Glutamatergic neuron (in vitro differentiated cells): Measurements from ENCODE around the gene STX16. TPM values are rescaled to one million over a fixed set of nuclear protein-coding genes. Genes with fewer than 3 reads are reported as not detected.

Experiments used
- DNase-seq: peaks from one replicate; pipeline ENCODE4 v3.0.0; 2022
- H3K27ac Mint-ChIP-seq: one replicate; pipeline ENCODE4 v1.8.0; 2020; ENCODE audit warnings: mild to moderate bottlenecking, mixed read lengths, inconsistent platforms; ENCODE audit not compliant: unreplicated experiment
- H3K27me3 Mint-ChIP-seq: one replicate; pipeline ENCODE4 v1.8.0; 2020; ENCODE audit warnings: mild to moderate bottlenecking, moderate library complexity, mixed read lengths, inconsistent platforms; ENCODE audit not compliant: unreplicated experiment
- H3K36me3 Mint-ChIP-seq: one replicate; pipeline ENCODE4 v1.8.0; 2020; ENCODE audit warnings: mild to moderate bottlenecking, mixed read lengths, inconsistent platforms; ENCODE audit not compliant: unreplicated experiment
- H3K4me1 Mint-ChIP-seq: one replicate; pipeline ENCODE4 v1.8.0; 2020; ENCODE audit warnings: mild to moderate bottlenecking, low read depth, mixed read lengths, inconsistent platforms; ENCODE audit not compliant: unreplicated experiment
- H3K4me3 Mint-ChIP-seq: one replicate; pipeline ENCODE4 v1.8.0; 2020; ENCODE audit warnings: mild to moderate bottlenecking, mixed read lengths, inconsistent platforms; ENCODE audit not compliant: unreplicated experiment
- H3K9me3 Mint-ChIP-seq: one replicate; pipeline ENCODE4 v1.8.0; 2020; ENCODE audit warnings: mild to moderate bottlenecking, moderate library complexity, mixed read lengths, inconsistent platforms; ENCODE audit not compliant: unreplicated experiment
- CTCF ChIP-seq: fragments of 200-600 bp; sonication (generic); IDR thresholded peaks from one replicate; pipeline ENCODE4 v1.5.0; 2021; ENCODE audit not compliant: partially characterized antibody, unreplicated experiment
- long read RNA-seq: library from polyadenylated mRNA; unstranded; transcript quantifications from one replicate; pipeline ENCODE4 v2.0.0, GENCODE V29; 2020; ENCODE audit not compliant: unreplicated experiment
- total RNA-seq: library from RNA; stranded (reverse); fragmentation: NEBNext Ultra II Directional; extraction: Animal tissue kit (Norgen Biotek cat#: 25700); gene quantifications from one replicate; pipeline ENCODE4 v1.2.1, GENCODE V29; 2021; ENCODE audit not compliant: unreplicated experiment

The STX16 gene
- 71.2 TPM for total RNA-seq
- long read RNA-seq, partial matches to known transcripts: 1 of 1 reads
- long read RNA-seq, other reads (novel, unspliced or antisense): 0 of 1 reads

GRCh38 chr20:58650776-58651558 lies at the start of gene STX16:
Gene STX16, plus strand, starts transcription at chr20:58651283. Its CDS starts 724 bp downstream, at chr20:58652007.
- peaks cover 20% of the 10 kb centered on the region for H3K4me1 Mint-ChIP-seq
- TF ChIP-seq CTCF: peak; percentile 63
- peaks cover 2% of the 10 kb centered on the region for H3K27me3 Mint-ChIP-seq
- peak; percentile 91 for DNase-seq
- H3K36me3 Mint-ChIP-seq: no peaks in the 10 kb centered on the region
- peak within 1 kb of the TSS; percentile 99 for H3K4me3 Mint-ChIP-seq
- H3K27ac Mint-ChIP-seq: peak within 1 kb of the TSS; percentile 98
- H3K9me3 Mint-ChIP-seq: peaks cover 5% of the 10 kb centered on the region

GRCh38 chr20:58602124-58602523 lies 49.0 kb upstream of the STX16 start:
- H3K4me3 Mint-ChIP-seq: no peak overlapping the region
- no peak for DNase-seq
- peaks cover 3% of the 10 kb centered on the region for H3K36me3 Mint-ChIP-seq
- H3K9me3 Mint-ChIP-seq: no peaks in the 10 kb centered on the region
- peaks cover 20% of the 10 kb centered on the region for H3K4me1 Mint-ChIP-seq
- no peak overlapping the region for H3K27ac Mint-ChIP-seq
- TF ChIP-seq CTCF: no peak
- H3K27me3 Mint-ChIP-seq: no peaks in the 10 kb centered on the region

- peaks cover 12% of the 10 kb centered on the region for H3K4me1 Mint-ChIP-seq
- no peak for TF ChIP-seq CTCF
- no peaks in the 10 kb centered on the region for H3K9me3 Mint-ChIP-seq
- H3K27ac Mint-ChIP-seq: no peak overlapping the region
- no peak for DNase-seq
- no peak overlapping the region for H3K4me3 Mint-ChIP-seq
- H3K36me3 Mint-ChIP-seq: peaks cover 3% of the 10 kb centered on the region
- no peaks in the 10 kb centered on the region for H3K27me3 Mint-ChIP-seq
Measured at GRCh38 chr20:58603721-58604120, 47.4 kb upstream of the STX16 start.

GRCh38 chr20:58604128-58604881 lies 46.8 kb upstream of the STX16 start:
- peak; percentile 61 for DNase-seq
- Mint-ChIP-seq H3K4me3 (no peak overlapping the region), H3K27ac (peak overlapping the region; percentile 12), H3K9me3 (no peaks in the 10 kb centered on the region), H3K27me3 (no peaks in the 10 kb centered on the region), H3K36me3 (peaks cover 3% of the 10 kb centered on the region), H3K4me1 (peaks cover 12% of the 10 kb centered on the region)
- TF ChIP-seq CTCF: no peak
